ENCODE measurements around the gene CEND1.

The CEND1 gene

GRCh38 chr11:836700-837099 lies 46.8 kb upstream of the CEND1 start:
- no peak for TF ChIP-seq CTCF (IDR thresholded peaks at IDR 0.05; ENCODE audit: low read depth, low read length, missing control alignments)
- Histone ChIP-seq H3K4me3 (ENCODE audit: low read depth, low read length) (no peak overlapping the region), H3K27ac (no peak overlapping the region), H3K27me3 (replicated peaks) (no peaks in the 10 kb centered on the region), H3K36me3 (replicated peaks) (peaks cover 50% of the 10 kb centered on the region)
- DNase-seq, result no peak
- in situ Hi-C loops (cut with HindIII; ENCODE audit: low pct_ligation_motif_present, low sequenced_read_pairs), result no loop called here

GRCh38 chr11:836274-836673 lies 46.4 kb upstream of the CEND1 start:
- in situ Hi-C loops (cut with HindIII; ENCODE audit: low pct_ligation_motif_present, low sequenced_read_pairs), result no loop called here
- no peak for TF ChIP-seq CTCF (IDR thresholded peaks at IDR 0.05; ENCODE audit: low read depth, low read length, missing control alignments)
- Histone ChIP-seq H3K27me3 (replicated peaks) (no peaks in the 10 kb centered on the region), H3K4me3 (ENCODE audit: low read depth, low read length) (no peak overlapping the region), H3K27ac (no peak overlapping the region), H3K36me3 (replicated peaks) (peaks cover 49% of the 10 kb centered on the region)
- DNase-seq, result no peak

GRCh38 chr11:834371-835316 lies 44.8 kb upstream of the CEND1 start:
- no peak for DNase-seq
- H3K27me3 ChIP-seq (replicated peaks), result no peaks in the 10 kb centered on the region
- peaks cover 34% of the 10 kb centered on the region for H3K36me3 ChIP-seq (replicated peaks)
- no peak for TF ChIP-seq CTCF (IDR thresholded peaks at IDR 0.05; ENCODE audit: low read depth, low read length, missing control alignments)
- H3K27ac ChIP-seq, result peak overlapping the region; percentile 73
- H3K4me3 ChIP-seq (ENCODE audit: low read depth, low read length), result peak overlapping the region; percentile 39
- in situ Hi-C loops (cut with HindIII; ENCODE audit: low pct_ligation_motif_present, low sequenced_read_pairs), result no loop called here

DNA sequence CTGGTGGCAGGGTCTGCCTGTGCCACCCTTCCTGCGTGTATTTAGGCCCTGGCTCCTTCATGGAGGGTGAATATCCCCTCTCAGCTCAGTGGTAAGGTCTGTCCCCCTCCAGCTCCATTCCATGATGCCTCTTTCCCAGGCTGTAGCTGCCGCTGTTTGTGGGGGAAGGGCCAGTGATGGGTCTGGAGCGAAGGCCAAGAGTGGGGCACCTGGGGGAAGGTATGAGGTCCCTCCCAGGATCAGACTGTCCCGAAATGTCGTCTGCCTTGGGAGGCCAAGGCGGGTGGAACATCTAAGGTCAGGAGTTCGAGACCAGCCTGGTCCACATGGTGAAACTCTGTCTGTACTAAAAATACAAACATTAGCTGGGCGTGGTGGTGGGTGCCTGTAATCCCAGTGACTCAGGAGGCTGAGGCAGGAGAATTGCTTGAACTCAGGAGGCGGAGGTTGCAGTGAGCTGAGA lies 44.0 kb upstream of the CEND1 start:
- Histone ChIP-seq H3K4me3 (ENCODE audit: low read depth, low read length) (peak overlapping the region; percentile 73), H3K27me3 (replicated peaks) (no peaks in the 10 kb centered on the region), H3K27ac (peak overlapping the region; percentile 73), H3K36me3 (replicated peaks) (peaks cover 26% of the 10 kb centered on the region)
- in situ Hi-C loops (cut with HindIII; ENCODE audit: low pct_ligation_motif_present, low sequenced_read_pairs), result no loop called here
- DNase-seq, result peak; percentile 54
- TF ChIP-seq CTCF (IDR thresholded peaks at IDR 0.05; ENCODE audit: low read depth, low read length, missing control alignments), result no peak

DNA sequence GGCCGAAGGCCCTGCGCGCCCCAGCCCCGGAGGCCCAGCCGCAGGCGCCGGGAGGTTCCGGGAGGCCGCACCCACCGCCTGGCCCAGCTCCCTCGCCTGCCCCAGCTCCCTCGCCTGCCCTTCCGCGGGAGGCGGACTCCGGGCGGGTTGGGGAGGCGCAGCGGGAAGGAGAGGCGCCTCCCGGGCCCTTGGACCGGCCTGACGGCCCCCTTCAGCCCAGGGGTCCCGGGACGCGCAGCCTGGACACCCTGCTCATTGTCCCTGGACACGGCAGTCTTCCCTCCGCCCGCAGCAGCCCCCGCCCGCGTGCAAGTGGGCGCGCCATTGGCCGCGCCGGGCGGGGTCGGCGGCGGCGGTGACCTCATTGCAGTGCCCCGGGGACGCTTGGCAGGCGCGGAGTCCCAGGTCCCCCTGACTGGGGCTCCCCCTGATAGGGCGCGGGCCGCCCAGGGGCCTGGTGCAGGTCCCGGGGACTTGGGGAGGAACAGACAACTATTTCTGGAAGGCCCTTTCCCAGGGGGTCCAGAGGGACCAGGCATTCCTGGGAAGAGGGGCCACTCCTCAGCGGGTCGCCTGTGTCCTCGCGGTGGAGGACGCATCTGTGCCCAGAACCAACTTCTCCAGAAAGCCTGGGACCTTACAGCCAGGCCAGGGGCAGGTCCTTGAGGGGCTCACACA lies 43.4 kb upstream of the CEND1 start:
- no peak for TF ChIP-seq CTCF (IDR thresholded peaks at IDR 0.05; ENCODE audit: low read depth, low read length, missing control alignments)
- in situ Hi-C loops (cut with HindIII; ENCODE audit: low pct_ligation_motif_present, low sequenced_read_pairs), result no loop called here
- Histone ChIP-seq H3K36me3 (replicated peaks) (peaks cover 20% of the 10 kb centered on the region), H3K4me3 (ENCODE audit: low read depth, low read length) (peak overlapping the region; percentile 73), H3K27ac (peak overlapping the region; percentile 73), H3K27me3 (replicated peaks) (no peaks in the 10 kb centered on the region)
- DNase-seq, result no peak

Measured in brain microvascular endothelial cell (primary cell).